Measurements from ENCODE around the gene ETNK2. TPM values are rescaled to one million over a fixed set of nuclear protein-coding genes. Genes with fewer than 3 reads are reported as not detected.

ETNK2 gene
- total RNA-seq, 1 donor, result 2.6 TPM

DNA sequence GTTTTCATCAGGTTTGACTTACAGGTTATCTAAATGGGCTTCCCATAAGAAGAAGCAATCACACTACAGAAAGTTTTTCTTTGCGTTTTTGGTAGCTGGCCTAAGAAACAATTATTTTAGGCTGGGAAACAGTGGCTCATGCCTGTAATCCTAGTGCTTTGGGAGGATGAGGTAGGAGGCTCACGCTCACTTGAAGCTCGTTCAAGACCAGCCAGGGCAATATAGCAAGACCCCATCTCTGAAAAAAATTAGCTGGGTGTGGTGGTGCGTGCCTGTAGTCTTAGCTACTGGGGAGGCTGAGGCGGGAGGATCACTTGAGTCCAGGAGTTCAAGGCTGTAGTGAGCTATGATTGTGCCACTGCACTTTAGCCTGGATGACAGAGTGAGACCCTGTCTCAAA is 15.9 kb upstream of the ETNK2 start:
- H3K4me3 ChIP-seq (ENCODE audit: low read depth, low read length), result no peak overlapping the region
- TF ChIP-seq CTCF (IDR thresholded peaks at IDR 0.05; ENCODE audit: insufficient read depth, low read length), result no peak
- DNase-seq (ENCODE audit: low read depth), result no peak

DNA sequence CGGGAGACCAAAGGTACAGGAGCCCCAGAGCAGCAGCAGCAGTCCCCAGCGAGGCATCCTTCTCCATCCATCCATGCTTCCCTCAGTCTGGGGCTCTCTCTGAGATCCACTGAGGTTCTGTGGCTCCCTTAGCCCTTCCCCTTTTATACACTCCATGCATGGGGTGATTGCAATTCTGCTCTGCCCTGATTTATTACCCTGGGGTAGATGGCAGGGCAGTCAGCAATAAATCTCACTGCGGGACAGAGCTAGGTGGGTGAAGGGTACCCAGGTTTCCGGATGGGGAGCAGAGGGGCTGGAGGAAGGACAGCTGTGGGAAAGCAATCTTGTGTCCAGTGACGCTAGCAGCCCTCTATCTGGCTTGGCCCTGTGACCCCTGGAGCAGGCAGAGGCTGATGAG is 14.4 kb upstream of the ETNK2 start, which contains the start of gene REN:
Gene REN, minus strand, starts transcription at position 119 of the 400 bp plus-strand sequence. Its CDS starts 44 bp downstream, at position 75.
- no peak for TF ChIP-seq CTCF (IDR thresholded peaks at IDR 0.05; ENCODE audit: insufficient read depth, low read length)
- no peak within 1 kb of the TSS for H3K4me3 ChIP-seq (ENCODE audit: low read depth, low read length)
- no peak for DNase-seq (ENCODE audit: low read depth)

GRCh38 chr1:204162494-204163074 is 10.7 kb upstream of the ETNK2 start:
- DNase-seq (ENCODE audit: low read depth), result peak; percentile 62
- TF ChIP-seq CTCF (IDR thresholded peaks at IDR 0.05; ENCODE audit: insufficient read depth, low read length), result peak; percentile 99
- H3K4me3 ChIP-seq (ENCODE audit: low read depth, low read length), result no peak overlapping the region

- DNase-seq (ENCODE audit: low read depth), result no peak
- no peak for TF ChIP-seq CTCF (IDR thresholded peaks at IDR 0.05; ENCODE audit: insufficient read depth, low read length)
- H3K4me3 ChIP-seq (ENCODE audit: low read depth, low read length), result no peak overlapping the region
Measured at GRCh38 chr1:204161609-204162493, 10.0 kb upstream of the ETNK2 start.

- TF ChIP-seq CTCF (IDR thresholded peaks at IDR 0.05; ENCODE audit: insufficient read depth, low read length), result no peak
- no peak for DNase-seq (ENCODE audit: low read depth)
- H3K4me3 ChIP-seq (ENCODE audit: low read depth, low read length), result no peak overlapping the region
Measured at GRCh38 chr1:204157962-204158361, 6.1 kb upstream of the ETNK2 start.

DNA sequence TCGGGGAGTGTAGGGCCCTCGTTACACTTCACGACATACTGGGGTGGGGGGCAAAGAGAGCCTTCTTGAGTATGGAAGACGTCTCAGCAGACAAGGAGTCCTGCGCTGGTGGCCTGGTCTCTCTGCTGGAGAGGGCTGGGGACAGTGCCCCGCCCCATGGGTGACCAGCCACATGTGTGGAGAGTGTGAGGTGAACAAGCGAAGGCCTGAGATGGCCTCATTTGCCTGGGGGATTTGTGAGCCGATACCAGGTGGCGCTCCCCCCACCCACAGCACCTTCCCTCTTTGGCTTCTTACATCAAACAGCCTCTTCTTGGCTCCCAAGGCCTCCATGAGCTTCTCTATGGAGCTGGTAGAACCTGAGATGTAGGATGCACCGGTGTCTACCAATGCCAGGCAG is 4.0 kb upstream of the ETNK2 start:
- no peak for TF ChIP-seq CTCF (IDR thresholded peaks at IDR 0.05; ENCODE audit: insufficient read depth, low read length)
- no peak for DNase-seq (ENCODE audit: low read depth)
- H3K4me3 ChIP-seq (ENCODE audit: low read depth, low read length), result no peak overlapping the region
